CD14-positive monocyte (primary cell): ENCODE data around the gene PHPT1. TPM values are rescaled to one million over a fixed set of nuclear protein-coding genes. Genes with fewer than 3 reads are reported as not detected.
A peak's percentile ranks its signal among the peaks of the same experiment; 100 is the strongest.
"Not testable (repeated sequence)": the region's sequence is repeated elsewhere in the genome, so short reads cannot be mapped to it uniquely, and the experiment has no call there.

Source experiments
- DNase-seq, 3 donors: peaks; one replicate each; pipeline ENCODE4 v3.0.0-alpha.2; 2011 to 2022
- H2AFZ ChIP-seq: 2 replicates; pipeline ENCODE4 v1.6.0; 2012; ENCODE audit warnings: mild to moderate bottlenecking, low read depth, low read length, inconsistent platforms; ENCODE audit not compliant: insufficient read depth, poor library complexity, severe bottlenecking
- H3K27ac ChIP-seq, 2 donors: 1 replicate in 1 of 2; 2 replicates in 1 of 2; pipeline ENCODE4 v1.5.1; 2012 to 2013; ENCODE audit warnings: low read length in 2 of 2, control low read depth in 1 of 2, inconsistent platforms in 1 of 2, low read depth in 1 of 2, mild to moderate bottlenecking in 1 of 2
- H3K27me3 ChIP-seq, 2 donors: one replicate each; pipeline versions ENCODE4 v1.6.0 to v1.6.1; 2011 to 2013; ENCODE audit warnings: low read length in 2 of 2; ENCODE audit not compliant: control insufficient read depth in 2 of 2, insufficient read depth in 2 of 2
- H3K36me3 ChIP-seq, 2 donors: replicated peaks in 1 of 2; 1 replicate in 1 of 2; 2 replicates in 1 of 2; pipeline versions ENCODE4 v1.5.1 to v1.6.1; 2012 to 2013; ENCODE audit warnings: low read length in 2 of 2, control low read depth in 1 of 2, inconsistent platforms in 1 of 2, mild to moderate bottlenecking in 1 of 2; ENCODE audit not compliant: insufficient read depth in 2 of 2, control insufficient read depth in 1 of 2
- H3K4me1 ChIP-seq, 2 donors: 1 replicate in 1 of 2; 2 replicates in 1 of 2; pipeline versions ENCODE4 v1.5.1 to v1.6.1; 2012 to 2013; ENCODE audit warnings: low read length in 2 of 2, control low read depth in 1 of 2, inconsistent platforms in 1 of 2, mild to moderate bottlenecking in 1 of 2, moderate library complexity in 1 of 2; ENCODE audit not compliant: insufficient read depth in 2 of 2, control insufficient read depth in 1 of 2
- H3K4me2 ChIP-seq: replicated peaks from 2 replicates; pipeline ENCODE3; 2012; ENCODE audit warnings: low read length, moderate library complexity, mild to moderate bottlenecking; ENCODE audit not compliant: poor library complexity, severe bottlenecking; ENCODE audit errors: extremely low read depth
- H3K4me3 ChIP-seq, 3 experiments: fragments of 200-600 bp in 1 of 3; sonication (generic) in 1 of 3; replicated peaks in 1 of 3; 1 replicate in 2 of 3; 2 replicates in 1 of 3; pipeline ENCODE4 v1.5.1; 2011 to 2013; ENCODE audit warnings: low read length in 3 of 3, mild to moderate bottlenecking in 3 of 3, control low read depth in 2 of 3, low read depth in 2 of 3, inconsistent platforms in 1 of 3, moderate library complexity in 1 of 3
- H3K79me2 ChIP-seq: 2 replicates; pipeline ENCODE4 v1.6.0; 2012; ENCODE audit warnings: mild to moderate bottlenecking, control low read depth, inconsistent platforms, low read length, moderate library complexity; ENCODE audit not compliant: insufficient read depth
- H3K9ac ChIP-seq: 2 replicates; pipeline ENCODE4 v1.6.0; 2017; ENCODE audit warnings: low read length, mild to moderate bottlenecking; ENCODE audit not compliant: insufficient read depth, poor library complexity, severe bottlenecking
- H3K9me3 ChIP-seq, 2 donors: replicated peaks in 1 of 2; 1 replicate in 1 of 2; 2 replicates in 1 of 2; pipeline versions ENCODE4 v1.5.1 to v1.6.1; 2012 to 2013; ENCODE audit warnings: low read length in 2 of 2, control low read depth in 1 of 2; ENCODE audit not compliant: control insufficient read depth in 1 of 2, insufficient read depth in 1 of 2
- H4K20me1 ChIP-seq: 2 replicates; pipeline ENCODE4 v1.6.0; 2012; ENCODE audit warnings: mild to moderate bottlenecking, low read length, control low read depth, moderate library complexity; ENCODE audit not compliant: insufficient read depth
- H3K27ac Mint-ChIP-seq, 7 donors: one replicate each; pipeline ENCODE4 v1.8.0; 2020; ENCODE audit warnings: mild to moderate bottlenecking in 7 of 7, mixed read lengths in 7 of 7, moderate library complexity in 6 of 7, inconsistent platforms in 2 of 7
- H3K27me3 Mint-ChIP-seq, 3 donors: one replicate each; pipeline ENCODE4 v1.8.0; 2021 to 2022; ENCODE audit warnings: low read depth in 3 of 3, mild to moderate bottlenecking in 3 of 3, mixed read lengths in 3 of 3, moderate library complexity in 3 of 3, inconsistent platforms in 1 of 3
- H3K36me3 Mint-ChIP-seq, 2 donors: one replicate each; pipeline ENCODE4 v1.8.0; 2020; ENCODE audit warnings: mixed read lengths in 2 of 2, inconsistent platforms in 1 of 2, mild to moderate bottlenecking in 1 of 2
- H3K4me1 Mint-ChIP-seq: one replicate; pipeline ENCODE4 v1.8.0; 2020; ENCODE audit warnings: mild to moderate bottlenecking, mixed read lengths
- H3K4me3 Mint-ChIP-seq, 2 donors: one replicate each; pipeline ENCODE4 v1.8.0; 2020; ENCODE audit warnings: mild to moderate bottlenecking in 2 of 2, mixed read lengths in 2 of 2, moderate library complexity in 1 of 2
- H3K9me3 Mint-ChIP-seq, 7 donors: one replicate each; pipeline ENCODE4 v1.8.0; 2020 to 2022; ENCODE audit warnings: mixed read lengths in 7 of 7, mild to moderate bottlenecking in 6 of 7, moderate library complexity in 6 of 7, inconsistent platforms in 2 of 7
- WGBS: methylation state at CpG from one replicate; pipeline ENCODE4 v1.1.5; 2013; ENCODE audit warnings: missing lambda C conversion rate; ENCODE audit not compliant: insufficient coverage; 5-methylcytosine and 5-hydroxymethylcytosine counted together
- intact Hi-C, 2 donors: fragments of 100-400 bp; cut with micrococcal nuclease; formaldehyde crosslinking; loops; one replicate each; pipeline versions ENCODE4 v1.15.0 to v1.15.1; 2023
- polyA plus RNA-seq, 3 donors: library from polyadenylated mRNA; depleted of rRNA in 1 of 3; unstranded in 2 of 3; stranded (reverse) in 1 of 3; fragments of 300-500 nt in 2 of 3; fragments of >200 nt in 1 of 3; fragmentation: Illumina TruSeq in 2 of 3; gene quantifications; 1 replicate in 2 of 3; 2 replicates in 1 of 3; pipeline ENCODE4 v1.2.3, GENCODE V29; 2012 to 2021
- TF ChIP-seq, protein P1 (sequence below): fragments of 200-600 bp; IDR thresholded peaks from one replicate; pipeline ENCODE4 v1.8.0; 2022; ENCODE audit warnings: antibody characterized with exemption, mild to moderate bottlenecking

The PHPT1 gene
- polyA plus RNA-seq, 3 donors: 70.0 to 163 (median 94.3) TPM

DNA sequence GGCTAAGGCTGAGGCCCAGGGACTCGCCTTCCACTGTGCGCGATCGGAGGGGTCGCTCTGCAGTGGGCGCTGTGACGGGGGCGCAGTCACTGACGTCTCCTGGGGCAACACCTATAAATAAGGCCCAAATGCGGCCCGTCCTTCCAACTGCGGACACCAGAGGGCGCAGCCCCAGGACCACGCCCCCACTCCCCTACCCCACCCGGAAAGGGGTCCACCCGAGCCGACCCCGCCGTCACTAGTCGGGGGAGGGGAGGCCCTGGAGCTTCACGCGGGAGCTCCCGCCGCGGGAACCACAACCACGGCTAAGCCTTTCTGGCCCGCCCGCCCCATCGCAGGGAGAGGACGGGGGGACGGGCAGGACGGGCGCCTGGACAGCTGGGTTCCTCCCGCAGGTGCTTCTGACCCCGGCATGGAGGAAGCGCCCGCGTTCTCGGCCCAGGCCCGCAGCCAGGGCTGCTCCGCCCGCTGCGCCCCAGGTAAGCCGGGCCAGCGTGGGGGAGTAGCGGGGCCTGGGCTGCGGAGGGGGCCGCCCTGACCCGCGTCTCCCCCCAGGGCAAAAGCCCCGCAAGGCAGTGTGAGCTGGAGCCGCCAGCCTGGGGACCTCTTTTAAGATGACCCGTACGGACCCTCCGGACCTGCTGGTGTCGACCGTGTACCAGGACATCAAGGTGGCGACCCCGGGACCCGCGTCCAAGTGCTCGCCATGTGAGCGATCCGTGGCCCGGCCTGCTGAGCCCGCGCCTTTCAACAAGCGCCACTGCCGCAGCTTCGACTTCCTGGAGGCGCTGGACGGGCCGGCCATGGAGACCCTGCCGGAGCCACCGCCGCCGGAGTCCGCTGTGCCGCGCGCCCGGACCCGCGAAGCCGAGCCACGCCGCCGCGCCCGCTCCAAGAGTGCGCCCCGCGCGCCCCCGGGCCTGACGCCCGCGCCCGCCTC, 5.1 kb upstream of the PHPT1 start:
- Mint-ChIP-seq H3K4me3 (peak overlapping the region; percentile 47 to 79), H3K27me3 (peaks cover 30 to 57% (median 40%) of the 10 kb centered on the region in 3 donors), H3K9me3 (peaks cover 0 to 15% (median 12%) of the 10 kb centered on the region in 7 donors), H3K27ac (peak overlapping the region in 1 of 7 donors; percentile 8), H3K36me3 (peaks cover 9 to 15% of the 10 kb centered on the region in 2 donors), H3K4me1 (peaks cover 22% of the 10 kb centered on the region)
- not testable (repeated sequence) for H3K9me3 ChIP-seq, H3K27ac ChIP-seq, H2AFZ ChIP-seq, H3K79me2 ChIP-seq, H3K4me2 ChIP-seq, H3K4me3 ChIP-seq, H3K9ac ChIP-seq, H4K20me1 ChIP-seq
- intact Hi-C loops: loop anchor here (5.0 to 10.0 kb wide), 3 partner anchors 37 to 188 kb away; partner anchors contain the start of genes C8G (in 1 of the 2), FBXW5 (in 1 of the 2), FUT7 (in 1 of the 2) and RABL6 (in 1 of the 2)
- WGBS: 7% methylated on average over 88 of the region's 99 CpGs
- Histone ChIP-seq H3K27me3 (peaks cover 12 to 43% of the 10 kb centered on the region in 2 donors), H3K4me1 (peaks cover 28 to 49% of the 10 kb centered on the region in 2 donors), H3K36me3 (peaks cover 11 to 12% of the 10 kb centered on the region in 2 donors)
- peak in 2 of 3 donors; percentile 37 to 38 for DNase-seq
- TF ChIP-seq, protein P1, sequence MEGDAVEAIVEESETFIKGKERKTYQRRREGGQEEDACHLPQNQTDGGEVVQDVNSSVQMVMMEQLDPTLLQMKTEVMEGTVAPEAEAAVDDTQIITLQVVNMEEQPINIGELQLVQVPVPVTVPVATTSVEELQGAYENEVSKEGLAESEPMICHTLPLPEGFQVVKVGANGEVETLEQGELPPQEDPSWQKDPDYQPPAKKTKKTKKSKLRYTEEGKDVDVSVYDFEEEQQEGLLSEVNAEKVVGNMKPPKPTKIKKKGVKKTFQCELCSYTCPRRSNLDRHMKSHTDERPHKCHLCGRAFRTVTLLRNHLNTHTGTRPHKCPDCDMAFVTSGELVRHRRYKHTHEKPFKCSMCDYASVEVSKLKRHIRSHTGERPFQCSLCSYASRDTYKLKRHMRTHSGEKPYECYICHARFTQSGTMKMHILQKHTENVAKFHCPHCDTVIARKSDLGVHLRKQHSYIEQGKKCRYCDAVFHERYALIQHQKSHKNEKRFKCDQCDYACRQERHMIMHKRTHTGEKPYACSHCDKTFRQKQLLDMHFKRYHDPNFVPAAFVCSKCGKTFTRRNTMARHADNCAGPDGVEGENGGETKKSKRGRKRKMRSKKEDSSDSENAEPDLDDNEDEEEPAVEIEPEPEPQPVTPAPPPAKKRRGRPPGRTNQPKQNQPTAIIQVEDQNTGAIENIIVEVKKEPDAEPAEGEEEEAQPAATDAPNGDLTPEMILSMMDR: peak; percentile 88

- Histone ChIP-seq H3K9me3 (peaks cover 0 to 5% of the 10 kb centered on the region in 2 donors), H3K4me3 (no peak overlapping the region), H3K27me3 (peaks cover 12 to 43% of the 10 kb centered on the region in 2 donors), H4K20me1 (peaks cover 2% of the 10 kb centered on the region), H3K79me2 (no peaks in the 10 kb centered on the region), H3K4me1 (peaks cover 32 to 53% of the 10 kb centered on the region in 2 donors), H3K4me2 (no peak overlapping the region), H2AFZ (no peak overlapping the region), H3K27ac (no peak overlapping the region), H3K36me3 (peaks cover 3 to 4% of the 10 kb centered on the region in 2 donors), H3K9ac (no peak overlapping the region)
- H3K9me3 Mint-ChIP-seq: peaks cover 0 to 15% (median 12%) of the 10 kb centered on the region in 7 donors
- peaks cover 3 to 7% of the 10 kb centered on the region in 2 donors for H3K36me3 Mint-ChIP-seq
- DNase-seq: no peak
- intact Hi-C loops: loop anchor here (5.0 to 10.0 kb wide), 6 partner anchors 38 to 187 kb away; partner anchors contain the start of genes C8G (in 1 of the 2), FBXW5 (in 1 of the 2), FUT7 (in 1 of the 2) and LCN12 (in 1 of the 2)
- 14% methylated on average over 88 of the region's 88 CpGs for WGBS
- H3K27me3 Mint-ChIP-seq: peaks cover 30 to 57% (median 40%) of the 10 kb centered on the region in 3 donors
- no peak overlapping the region for H3K27ac Mint-ChIP-seq
- peaks cover 25% of the 10 kb centered on the region for H3K4me1 Mint-ChIP-seq
- TF ChIP-seq, protein P1: no peak
- H3K4me3 Mint-ChIP-seq: peak overlapping the region in 1 of 2 donors; percentile 59
These were observed 4.3 kb upstream of the PHPT1 start for GRCh38 chr9:136844761-136845464.
